RWPE1 (cell line): ENCODE data around the gene R3HDM4.

Source experiments
- CTCF ChIA-PET: fragments of 350-600 bp; sonication (Branson Sonifier 250); formaldehyde crosslinking; extraction: SDS; loops from one replicate; lab custom pipeline; 2021; lab: Yijun Ruan, JAX
- POLR2A ChIA-PET: fragments of 400-600 bp; formaldehyde crosslinking; extraction: SDS; loops from one replicate; lab custom pipeline; 2020; ENCODE audit warnings: antibody characterized with exemption; ENCODE audit not compliant: low non-redundant PET; lab: Yijun Ruan, JAX
- DNase-seq: peaks from one replicate; pipeline ENCODE4 v3.0.0; 2012; ENCODE audit warnings: low spot score
- H3K27ac ChIP-seq: fragments of 450-650 bp; 2 replicates; pipeline ENCODE4 v1.5.1; 2017
- TF ChIP-seq, protein P1 (sequence below): fragments of 450-650 bp; conservative IDR thresholded peaks from 2 replicates; pipeline ENCODE4 v1.5.1; 2017; ENCODE audit warnings: low read depth, mild to moderate bottlenecking

The R3HDM4 gene

DNA sequence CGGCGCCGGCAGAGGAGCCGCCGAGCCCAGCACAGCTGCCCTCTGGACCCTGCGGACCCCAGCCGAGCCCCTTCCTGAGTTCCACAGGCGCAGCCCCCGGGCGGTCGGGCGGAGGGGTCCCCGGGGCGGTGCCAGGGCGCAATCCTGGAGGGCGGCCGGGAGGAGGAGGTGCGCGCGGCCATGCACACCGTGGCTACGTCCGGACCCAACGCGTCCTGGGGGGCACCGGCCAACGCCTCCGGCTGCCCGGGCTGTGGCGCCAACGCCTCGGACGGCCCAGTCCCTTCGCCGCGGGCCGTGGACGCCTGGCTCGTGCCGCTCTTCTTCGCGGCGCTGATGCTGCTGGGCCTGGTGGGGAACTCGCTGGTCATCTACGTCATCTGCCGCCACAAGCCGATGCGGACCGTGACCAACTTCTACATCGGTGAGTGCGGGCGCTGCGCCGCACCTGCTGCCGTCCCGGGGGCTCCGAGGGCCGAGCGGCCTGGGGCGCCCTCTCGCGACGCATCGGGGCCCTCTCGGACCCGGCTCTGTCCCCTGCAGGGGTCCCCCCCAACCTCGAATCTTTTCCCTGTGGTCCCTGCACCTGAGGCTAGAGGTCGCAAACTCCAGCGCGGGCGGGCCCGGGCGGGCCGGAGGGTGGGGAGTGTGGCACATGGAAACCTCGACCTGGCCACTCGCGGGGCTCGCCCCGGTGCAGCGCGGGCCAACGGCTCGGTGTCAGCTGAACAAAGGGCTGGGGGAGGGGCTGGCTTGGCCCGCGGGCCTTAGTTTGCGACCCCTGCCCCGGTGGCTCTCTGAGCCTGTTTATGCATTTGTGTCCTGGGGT is 4.5 kb upstream of the R3HDM4 start, which contains the start of gene KISS1R:
KISS1R (plus strand) TSS at position 11 of the 829 bp plus-strand sequence; CDS start at position 181, 170 bp downstream.
- TF ChIP-seq, protein P1, sequence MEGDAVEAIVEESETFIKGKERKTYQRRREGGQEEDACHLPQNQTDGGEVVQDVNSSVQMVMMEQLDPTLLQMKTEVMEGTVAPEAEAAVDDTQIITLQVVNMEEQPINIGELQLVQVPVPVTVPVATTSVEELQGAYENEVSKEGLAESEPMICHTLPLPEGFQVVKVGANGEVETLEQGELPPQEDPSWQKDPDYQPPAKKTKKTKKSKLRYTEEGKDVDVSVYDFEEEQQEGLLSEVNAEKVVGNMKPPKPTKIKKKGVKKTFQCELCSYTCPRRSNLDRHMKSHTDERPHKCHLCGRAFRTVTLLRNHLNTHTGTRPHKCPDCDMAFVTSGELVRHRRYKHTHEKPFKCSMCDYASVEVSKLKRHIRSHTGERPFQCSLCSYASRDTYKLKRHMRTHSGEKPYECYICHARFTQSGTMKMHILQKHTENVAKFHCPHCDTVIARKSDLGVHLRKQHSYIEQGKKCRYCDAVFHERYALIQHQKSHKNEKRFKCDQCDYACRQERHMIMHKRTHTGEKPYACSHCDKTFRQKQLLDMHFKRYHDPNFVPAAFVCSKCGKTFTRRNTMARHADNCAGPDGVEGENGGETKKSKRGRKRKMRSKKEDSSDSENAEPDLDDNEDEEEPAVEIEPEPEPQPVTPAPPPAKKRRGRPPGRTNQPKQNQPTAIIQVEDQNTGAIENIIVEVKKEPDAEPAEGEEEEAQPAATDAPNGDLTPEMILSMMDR = peak; percentile 65
- ChIA-PET CTCF (interaction anchor here (0.6 to 0.7 kb wide), 3 partner anchors 64 to 168 kb away, joined by 3 to 4 read pairs (median 3); no protein-coding TSS in a partner anchor), POLR2A (no interaction called here)
- no peak within 1 kb of the TSS for H3K27ac ChIP-seq
- no peak for DNase-seq

DNA sequence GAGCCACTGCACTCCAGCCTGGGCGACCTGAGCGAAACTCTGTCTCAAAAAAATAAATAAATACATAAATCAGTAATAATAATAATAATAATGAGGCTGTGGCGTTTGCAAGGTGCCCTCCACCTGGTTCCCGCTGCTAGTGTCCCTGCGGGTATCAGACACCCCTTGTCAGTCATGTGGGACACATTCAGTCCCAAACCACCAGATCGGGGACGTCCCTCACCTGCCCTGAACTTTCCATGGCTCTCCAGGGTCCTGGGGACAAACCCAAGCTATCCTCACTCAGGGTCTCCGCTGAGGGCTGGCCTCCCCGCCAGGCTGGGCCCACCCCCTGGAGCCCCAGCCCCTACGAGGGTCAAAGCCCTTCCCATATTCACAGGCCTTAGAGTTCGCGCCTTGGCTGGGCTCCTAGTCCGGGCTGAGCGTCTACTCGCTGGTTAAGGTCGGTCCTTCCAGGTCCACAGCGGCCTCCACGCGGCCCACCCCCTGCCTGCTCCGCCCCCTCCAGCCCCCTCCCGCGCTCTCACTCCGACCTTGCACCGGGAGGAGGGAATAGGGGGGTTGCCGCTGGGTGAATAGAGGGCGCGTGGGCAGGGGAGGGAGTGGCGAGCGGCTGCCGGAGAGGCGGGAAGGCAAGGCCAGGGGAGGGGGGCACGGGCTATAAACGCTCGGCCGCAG is 3.8 kb upstream of the R3HDM4 start:
- POLR2A ChIA-PET = no interaction called here
- CTCF ChIA-PET = interaction anchor here (0.6 kb wide), 1 partner anchor 167 kb away, joined by 3 read pairs; no protein-coding TSS in a partner anchor
- TF ChIP-seq, protein P1 = no peak
- DNase-seq = no peak
- H3K27ac ChIP-seq = no peak overlapping the region

DNA sequence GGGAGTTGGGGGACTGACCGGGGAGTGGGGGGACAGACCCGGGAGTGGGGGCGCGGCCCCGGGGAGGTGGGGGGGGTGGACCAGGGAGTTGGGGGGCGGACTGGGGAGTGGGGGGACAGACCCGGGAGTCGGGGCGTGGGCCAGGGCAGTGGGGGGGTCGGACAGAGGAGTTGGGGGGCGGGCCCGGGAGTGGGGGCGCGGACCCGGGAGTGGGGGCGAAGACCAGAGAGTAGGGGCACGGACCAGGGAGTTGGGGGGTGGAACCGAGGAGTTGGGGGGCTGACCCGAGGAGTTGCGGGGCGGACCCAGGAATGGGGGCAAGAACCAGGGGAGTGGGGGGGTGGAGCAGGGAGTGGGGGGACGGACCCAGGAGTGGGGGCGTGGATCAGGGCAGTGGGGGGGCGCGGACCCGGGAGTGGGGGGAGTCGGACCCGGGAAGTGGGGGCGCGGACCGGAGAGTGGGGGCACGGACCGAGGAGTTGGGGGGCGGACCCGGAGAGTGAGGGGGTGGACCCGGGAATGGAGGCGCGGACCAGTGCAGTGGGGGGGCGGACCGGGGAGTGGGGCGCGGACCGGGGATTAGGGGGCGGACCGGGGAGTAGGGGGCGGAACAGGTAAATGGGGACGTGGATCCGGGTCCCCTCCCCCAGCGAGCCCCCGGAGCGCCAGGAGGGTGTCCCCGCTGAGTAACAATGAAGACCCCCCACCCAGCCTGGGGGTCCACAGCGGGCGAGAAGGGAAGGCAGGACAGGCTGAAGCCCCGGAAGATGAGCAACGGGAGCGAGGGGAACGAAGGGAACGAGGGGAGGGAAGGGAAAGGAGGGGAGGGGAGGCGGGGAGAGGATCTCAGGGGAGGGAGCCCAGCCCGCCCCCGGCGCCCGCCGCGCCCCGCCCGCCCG is 589 bp downstream of the R3HDM4 start:
- DNase-seq = peak; percentile 55
- CTCF ChIA-PET = no interaction called here
- TF ChIP-seq, protein P1 = no peak
- H3K27ac ChIP-seq = peak overlapping the region; percentile 91
- POLR2A ChIA-PET = no interaction called here

DNA sequence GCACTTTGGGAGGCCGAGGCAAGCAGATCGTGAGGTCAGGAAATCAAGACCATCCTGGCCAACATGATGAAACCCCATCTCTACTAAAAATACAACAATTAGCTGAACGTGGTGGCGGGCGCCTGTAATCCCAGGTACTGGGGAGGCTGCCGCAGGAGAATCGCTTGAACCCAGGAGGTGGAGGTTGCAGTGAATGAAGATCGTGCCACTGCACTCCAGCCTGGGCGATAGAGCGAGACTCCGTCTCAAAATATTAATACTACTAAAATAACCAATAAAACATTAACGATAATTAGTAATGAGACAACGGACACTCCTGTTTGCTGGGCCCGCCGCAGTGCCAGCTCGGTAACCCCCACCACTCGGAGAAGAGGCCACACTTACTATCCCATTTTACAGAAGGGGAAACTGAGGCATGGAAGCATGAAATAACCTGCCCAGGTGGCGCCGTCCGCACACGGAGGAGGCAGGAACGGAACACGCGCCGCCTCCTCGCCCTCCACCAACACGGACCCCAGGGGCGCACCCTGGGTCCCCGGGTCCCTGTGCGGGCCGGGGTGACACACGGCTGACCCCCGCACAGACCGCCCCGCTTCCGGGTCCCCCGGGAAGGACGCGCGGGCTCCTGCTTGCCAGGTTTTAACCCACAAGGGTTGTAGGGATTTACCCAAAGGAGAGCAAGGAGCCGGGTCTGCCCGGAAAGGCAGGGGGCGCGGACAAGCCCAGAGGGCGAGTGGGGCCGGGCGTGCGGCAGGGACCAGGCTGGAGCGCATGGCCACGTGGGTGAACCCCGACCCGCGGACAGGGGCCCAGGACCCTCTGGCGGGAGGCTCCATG is 1.6 kb downstream of the R3HDM4 start:
- ChIA-PET POLR2A (no interaction called here), CTCF (no interaction called here)
- peak overlapping the region; percentile 91 for H3K27ac ChIP-seq
- DNase-seq = no peak
- TF ChIP-seq, protein P1 = no peak

DNA sequence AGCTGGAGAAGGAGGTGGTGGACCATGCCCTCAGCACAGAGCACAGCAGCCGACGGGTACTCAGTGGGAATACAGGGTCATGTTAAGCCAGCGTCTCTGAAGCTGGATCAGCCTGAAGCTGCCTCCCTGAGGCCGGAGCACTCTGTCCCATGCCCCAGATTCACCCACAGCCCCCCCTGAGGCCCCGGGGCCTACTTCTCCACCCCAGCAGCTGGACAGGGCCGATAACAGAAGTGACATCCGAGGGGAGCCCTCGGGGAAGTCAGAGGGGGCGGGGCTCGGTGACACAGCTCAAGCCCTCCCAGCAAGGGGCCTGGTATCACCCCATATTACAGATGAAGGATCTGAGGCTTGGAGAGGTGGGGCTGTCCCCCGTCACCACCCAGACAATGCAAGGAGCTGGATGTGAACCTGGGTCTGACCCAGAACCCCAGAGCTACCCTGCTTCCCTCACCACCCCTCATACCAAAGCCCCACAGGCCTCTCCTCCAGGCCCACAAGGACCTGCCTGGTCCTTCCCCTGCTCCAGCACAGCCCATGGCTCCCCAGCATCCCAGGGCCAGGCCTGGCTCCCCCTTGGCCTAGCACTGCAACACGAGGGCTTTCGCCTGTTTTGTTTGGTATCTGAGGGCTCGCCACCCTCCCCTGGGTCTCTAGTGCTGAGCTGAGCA is 5.7 kb downstream of the R3HDM4 start:
- peak overlapping the region; percentile 91 for H3K27ac ChIP-seq
- no peak for DNase-seq
- ChIA-PET CTCF (interaction anchor here (1.1 kb wide), 1 partner anchor 14 kb away, joined by 3 read pairs; the partner anchor contains the start of genes MED16 and RNU6-9), POLR2A (no interaction called here)
- TF ChIP-seq, protein P1 = no peak
